Mucosa of rectum (tissue), 2 donors: ENCODE data around the gene ATP6V0C.

Source experiments
- H3K27ac ChIP-seq, 2 donors: one replicate each; pipeline ENCODE4 v1.7.0; 2013; ENCODE audit warnings: inconsistent platforms in 2 of 2, low read depth in 2 of 2, low read length in 2 of 2
- H3K27me3 ChIP-seq, 2 donors: one replicate each; pipeline ENCODE4 v1.7.0; 2013; ENCODE audit warnings: low read length in 2 of 2; ENCODE audit not compliant: control insufficient read depth in 2 of 2, insufficient read depth in 2 of 2
- H3K36me3 ChIP-seq, 2 donors: one replicate each; pipeline ENCODE4 v1.7.0; 2013; ENCODE audit warnings: low read length in 2 of 2; ENCODE audit not compliant: control insufficient read depth in 2 of 2, insufficient read depth in 2 of 2
- H3K4me1 ChIP-seq, 2 donors: one replicate each; pipeline ENCODE4 v1.7.0; 2013; ENCODE audit warnings: low read length in 2 of 2, mild to moderate bottlenecking in 1 of 2; ENCODE audit not compliant: control insufficient read depth in 2 of 2, insufficient read depth in 2 of 2
- H3K4me3 ChIP-seq, 2 donors: one replicate each; pipeline ENCODE4 v1.7.0; 2013; ENCODE audit warnings: low read length in 2 of 2
- H3K9ac ChIP-seq, 2 donors: one replicate each; pipeline ENCODE4 v1.7.0; 2013; ENCODE audit warnings: low read length in 2 of 2, low read depth in 1 of 2, mild to moderate bottlenecking in 1 of 2
- H3K9me3 ChIP-seq, 2 donors: one replicate each; pipeline ENCODE4 v1.7.0; 2013; ENCODE audit warnings: low read length in 2 of 2; ENCODE audit not compliant: control insufficient read depth in 2 of 2
- donor health status: healthy.
- donor health status: Normal muscosa, but diverticular disease.

ATP6V0C gene

DNA sequence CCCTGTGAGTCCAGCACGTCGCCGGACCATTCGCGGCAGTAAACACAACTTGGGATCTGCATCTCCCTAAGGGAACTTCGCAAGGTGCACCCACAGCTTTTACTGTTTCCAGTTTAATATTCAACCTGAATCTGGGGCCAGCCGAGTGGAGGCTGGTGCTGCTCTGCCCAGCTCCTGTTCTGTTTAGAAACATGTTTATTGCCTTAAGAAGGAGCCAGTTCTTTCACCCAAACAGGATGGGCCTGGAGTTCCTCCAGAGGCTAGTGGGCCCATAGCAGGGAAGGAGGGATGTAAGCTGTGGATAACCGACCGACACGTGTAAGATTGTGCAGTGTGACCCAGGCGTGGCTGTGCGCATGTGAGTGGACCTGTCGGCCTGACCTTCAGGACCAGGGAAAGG is 21.5 kb upstream of the ATP6V0C start:
- Histone ChIP-seq H3K27ac (no peak overlapping the region), H3K27me3 (no peaks in the 10 kb centered on the region), H3K9ac (peak overlapping the region; percentile 24 to 42), H3K36me3 (peaks cover 6 to 14% of the 10 kb centered on the region in 2 donors), H3K4me3 (no peak overlapping the region), H3K9me3 (no peaks in the 10 kb centered on the region), H3K4me1 (peaks cover 7 to 9% of the 10 kb centered on the region in 2 donors)

DNA sequence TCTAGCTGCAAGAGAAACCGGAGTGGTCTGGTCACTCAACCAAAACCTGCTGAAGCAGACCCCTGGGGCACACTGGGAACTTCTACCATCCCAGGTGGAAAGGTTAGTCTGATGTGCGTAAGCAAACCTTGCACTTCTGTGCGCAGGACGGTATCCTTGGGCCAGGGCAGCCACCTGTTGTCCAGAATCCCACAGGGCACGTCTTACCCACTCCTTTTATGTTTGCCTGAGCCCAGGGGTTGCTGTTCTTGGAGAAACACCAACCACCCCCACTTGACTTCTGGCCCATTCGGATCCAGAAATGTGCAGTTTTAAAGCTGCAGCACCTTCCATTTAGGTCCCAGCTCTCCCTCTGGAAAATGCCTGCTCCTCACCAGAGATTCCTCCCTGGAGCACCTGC is 20.1 kb upstream of the ATP6V0C start:
- H3K27ac ChIP-seq: no peak overlapping the region
- H3K36me3 ChIP-seq: peaks cover 6 to 14% of the 10 kb centered on the region in 2 donors
- H3K9me3 ChIP-seq: no peaks in the 10 kb centered on the region
- no peak overlapping the region for H3K4me3 ChIP-seq
- no peaks in the 10 kb centered on the region for H3K27me3 ChIP-seq
- peaks cover 3 to 11% of the 10 kb centered on the region in 2 donors for H3K4me1 ChIP-seq
- no peak overlapping the region for H3K9ac ChIP-seq

DNA sequence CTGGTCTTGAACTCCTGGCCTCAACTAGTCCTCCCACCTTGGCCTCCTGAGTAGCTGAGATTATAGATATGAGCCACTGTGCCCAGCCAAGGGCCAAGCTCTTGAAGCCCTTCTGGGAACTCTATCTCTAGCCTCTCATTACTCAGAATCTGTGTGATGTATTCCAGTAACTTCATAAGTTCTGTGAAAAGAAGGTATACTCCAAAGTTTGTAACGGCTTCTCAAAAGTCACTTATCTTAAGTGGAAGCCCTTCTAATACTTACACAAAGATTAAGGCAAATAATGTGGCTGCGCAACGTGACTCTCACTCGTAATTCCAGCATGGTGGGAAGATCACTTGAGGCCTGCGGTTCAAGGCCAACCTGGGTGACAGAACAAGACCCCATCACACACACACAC is 19.1 kb upstream of the ATP6V0C start:
- H3K36me3 ChIP-seq: peaks cover 6 to 14% of the 10 kb centered on the region in 2 donors
- H3K9ac ChIP-seq: no peak overlapping the region
- H3K27ac ChIP-seq: no peak overlapping the region
- no peak overlapping the region for H3K4me3 ChIP-seq
- no peaks in the 10 kb centered on the region for H3K9me3 ChIP-seq
- H3K27me3 ChIP-seq: no peaks in the 10 kb centered on the region
- peaks cover 3 to 11% of the 10 kb centered on the region in 2 donors for H3K4me1 ChIP-seq

DNA sequence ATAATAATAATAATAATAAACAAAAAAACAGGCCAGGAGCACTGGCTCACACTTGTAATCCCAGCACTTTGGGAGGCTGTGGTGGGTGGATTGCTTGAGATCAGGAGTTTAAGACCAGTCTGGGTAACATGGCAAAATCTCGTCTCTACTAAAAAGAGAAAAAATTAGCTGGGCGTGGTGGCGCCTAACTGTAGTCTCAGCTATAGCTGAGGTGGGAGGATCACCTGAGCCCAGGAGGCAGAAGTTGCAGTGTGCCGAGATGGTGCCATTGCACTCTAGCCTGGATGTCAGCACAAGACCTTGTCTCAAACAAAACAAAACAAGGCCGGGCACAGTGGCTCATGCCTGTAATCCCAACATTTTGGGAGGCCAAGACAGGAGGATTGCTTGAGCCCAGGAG is 18.7 kb upstream of the ATP6V0C start:
- Histone ChIP-seq H3K4me1 (peaks cover 3 to 11% of the 10 kb centered on the region in 2 donors), H3K36me3 (peaks cover 6 to 14% of the 10 kb centered on the region in 2 donors), H3K9ac (no peak overlapping the region)

DNA sequence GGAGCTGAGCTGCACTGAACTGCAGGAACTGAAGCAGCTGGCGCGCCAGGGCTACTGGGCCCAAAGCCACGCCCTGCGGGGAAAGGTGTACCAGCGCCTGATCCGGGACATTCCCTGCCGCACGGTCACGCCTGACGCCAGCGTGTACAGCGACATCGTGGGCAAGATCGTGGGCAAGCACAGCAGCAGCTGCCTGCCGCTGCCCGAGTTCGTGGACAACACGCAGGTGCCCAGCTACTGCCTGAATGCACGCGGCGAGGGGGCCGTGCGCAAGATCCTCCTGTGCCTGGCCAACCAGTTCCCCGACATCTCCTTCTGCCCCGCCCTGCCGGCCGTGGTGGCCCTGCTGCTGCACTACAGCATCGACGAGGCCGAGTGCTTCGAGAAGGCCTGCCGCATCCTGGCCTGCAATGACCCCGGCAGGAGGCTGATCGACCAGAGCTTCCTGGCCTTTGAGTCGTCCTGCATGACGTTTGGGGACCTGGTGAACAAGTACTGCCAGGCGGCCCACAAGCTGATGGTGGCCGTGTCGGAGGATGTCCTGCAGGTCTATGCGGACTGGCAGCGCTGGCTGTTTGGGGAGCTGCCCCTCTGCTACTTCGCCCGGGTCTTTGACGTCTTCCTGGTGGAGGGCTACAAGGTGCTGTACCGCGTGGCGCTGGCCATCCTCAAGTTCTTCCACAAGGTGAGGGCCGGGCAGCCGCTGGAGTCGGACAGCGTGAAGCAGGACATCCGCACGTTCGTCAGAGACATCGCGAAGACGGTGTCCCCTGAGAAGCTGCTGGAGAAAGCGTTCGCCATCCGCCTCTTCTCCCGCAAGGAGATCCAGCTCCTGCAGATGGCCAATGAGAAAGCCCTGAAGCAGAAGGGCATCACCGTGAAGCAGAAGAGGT is 17.3 kb upstream of the ATP6V0C start:
- peaks cover 6 to 14% of the 10 kb centered on the region in 2 donors for H3K36me3 ChIP-seq
- H3K4me3 ChIP-seq: no peak overlapping the region
- no peaks in the 10 kb centered on the region for H3K27me3 ChIP-seq
- H3K9ac ChIP-seq: no peak overlapping the region
- H3K27ac ChIP-seq: no peak overlapping the region
- H3K9me3 ChIP-seq: no peaks in the 10 kb centered on the region
- H3K4me1 ChIP-seq: peaks cover 4 to 11% of the 10 kb centered on the region in 2 donors

More for the DNA sequence above, 18.7 kb upstream of the ATP6V0C start:
- Histone ChIP-seq H3K4me3 (no peak overlapping the region), H3K27ac (no peak overlapping the region), H3K9me3 (no peaks in the 10 kb centered on the region), H3K27me3 (no peaks in the 10 kb centered on the region)

DNA sequence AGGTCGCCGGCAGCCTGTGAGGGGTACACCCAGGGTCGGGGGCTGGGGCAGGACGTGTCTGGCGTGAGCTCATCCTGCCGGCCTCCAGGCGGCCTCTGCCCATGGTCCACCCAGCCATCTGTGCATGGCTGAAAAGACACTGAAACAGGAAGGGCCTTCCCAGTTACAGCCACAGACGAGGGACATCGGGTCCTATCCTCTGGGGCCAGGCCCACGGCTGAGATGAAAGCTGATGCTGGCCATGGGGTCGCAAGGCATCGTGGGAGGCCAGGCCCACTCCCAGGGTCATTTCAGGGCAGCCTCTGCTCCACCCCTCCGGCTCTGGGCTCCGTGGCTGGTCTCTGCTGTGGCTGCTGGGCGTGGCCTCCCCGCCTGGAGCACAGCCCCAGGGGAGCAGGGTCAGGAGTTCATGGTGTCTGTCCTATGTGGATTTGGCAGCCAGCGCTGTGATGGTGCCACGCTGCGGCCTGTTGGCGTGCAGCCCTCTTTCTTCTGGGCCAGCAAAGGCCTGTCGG is 16.6 kb upstream of the ATP6V0C start:
- Histone ChIP-seq H3K9me3 (no peaks in the 10 kb centered on the region), H3K4me1 (peaks cover 8 to 11% of the 10 kb centered on the region in 2 donors), H3K36me3 (peaks cover 6 to 14% of the 10 kb centered on the region in 2 donors), H3K27ac (no peak overlapping the region), H3K4me3 (no peak overlapping the region), H3K27me3 (no peaks in the 10 kb centered on the region), H3K9ac (no peak overlapping the region)

DNA sequence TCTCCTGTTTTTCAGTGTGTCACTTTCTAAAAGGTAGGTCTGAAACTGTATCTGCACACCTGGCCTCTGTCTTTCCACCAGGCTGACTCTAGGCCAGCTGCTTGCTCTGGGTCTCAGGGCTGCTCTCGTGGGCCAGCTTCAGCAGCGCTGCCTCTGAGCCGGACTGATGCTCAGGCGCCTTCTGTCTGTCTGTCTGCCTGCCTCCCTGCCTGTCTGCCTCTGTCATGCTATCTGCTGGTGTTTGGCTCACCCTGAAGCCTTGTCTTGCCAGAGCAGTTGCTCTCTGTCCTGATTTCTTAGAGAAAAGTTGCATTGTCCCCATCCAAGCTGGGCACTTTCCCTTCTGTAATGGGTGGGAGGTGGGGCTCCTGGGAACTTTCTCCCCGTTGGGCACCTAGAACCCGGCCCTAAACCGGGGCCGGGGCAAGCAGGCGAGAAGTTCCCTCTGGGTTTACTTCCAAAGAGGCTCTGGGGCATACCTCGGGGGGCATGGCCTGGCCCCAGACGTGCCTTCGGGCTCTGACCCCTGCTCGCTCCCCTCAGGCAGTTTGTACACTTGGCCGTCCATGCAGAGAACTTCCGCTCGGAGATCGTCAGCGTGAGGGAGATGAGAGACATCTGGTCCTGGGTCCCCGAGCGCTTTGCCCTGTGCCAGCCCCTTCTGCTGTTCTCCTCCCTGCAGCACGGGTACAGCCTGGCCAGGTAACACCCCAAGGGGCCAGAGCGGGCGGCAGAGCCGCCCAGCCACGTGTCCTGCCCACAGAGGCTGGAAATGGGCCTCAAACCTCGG is 15.9 kb upstream of the ATP6V0C start:
- Histone ChIP-seq H3K27me3 (no peaks in the 10 kb centered on the region), H3K4me3 (no peak overlapping the region), H3K9ac (no peak overlapping the region), H3K27ac (no peak overlapping the region), H3K36me3 (peaks cover 6 to 14% of the 10 kb centered on the region in 2 donors), H3K9me3 (no peaks in the 10 kb centered on the region), H3K4me1 (peaks cover 4 to 8% of the 10 kb centered on the region in 2 donors)

DNA sequence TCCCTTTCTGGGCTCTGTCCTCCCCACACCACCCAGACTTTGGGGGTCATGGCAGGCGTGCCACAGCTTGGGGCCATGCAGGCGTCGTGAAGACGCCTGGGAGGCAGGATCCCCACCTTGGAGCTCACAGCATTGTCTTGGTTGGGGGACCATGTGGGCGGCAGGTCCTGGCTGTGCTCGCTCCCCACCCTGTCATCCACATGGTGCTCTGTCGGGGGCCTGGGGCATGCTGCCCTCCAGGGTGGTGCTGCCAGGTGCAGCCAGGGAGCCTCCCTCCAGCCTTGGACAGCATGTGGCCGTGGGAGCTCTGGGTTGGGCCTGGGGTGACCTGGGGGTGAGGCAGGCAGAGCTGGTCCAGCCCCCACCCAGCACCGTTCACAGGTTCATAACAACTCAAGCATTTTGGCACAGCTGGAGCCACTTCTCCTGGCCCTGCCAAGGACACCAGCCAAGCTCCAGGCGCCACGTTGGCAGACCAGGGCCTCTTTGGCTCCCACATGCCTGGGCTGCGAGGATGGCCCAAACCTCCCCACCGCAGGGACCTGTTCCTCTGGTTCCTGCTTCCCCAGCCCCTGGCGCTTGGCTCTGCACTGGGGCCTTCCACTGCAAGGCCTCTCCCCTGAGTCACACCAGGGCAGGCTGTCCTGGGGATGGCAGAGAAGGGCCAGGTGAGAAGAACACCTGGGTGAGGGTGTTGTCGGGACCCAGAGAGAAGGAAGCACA is 15.1 kb upstream of the ATP6V0C start:
- Histone ChIP-seq H3K9me3 (no peaks in the 10 kb centered on the region), H3K9ac (no peak overlapping the region), H3K4me1 (peaks cover 4 to 8% of the 10 kb centered on the region in 2 donors), H3K27ac (no peak overlapping the region), H3K36me3 (peaks cover 6 to 12% of the 10 kb centered on the region in 2 donors), H3K27me3 (no peaks in the 10 kb centered on the region), H3K4me3 (no peak overlapping the region)

DNA sequence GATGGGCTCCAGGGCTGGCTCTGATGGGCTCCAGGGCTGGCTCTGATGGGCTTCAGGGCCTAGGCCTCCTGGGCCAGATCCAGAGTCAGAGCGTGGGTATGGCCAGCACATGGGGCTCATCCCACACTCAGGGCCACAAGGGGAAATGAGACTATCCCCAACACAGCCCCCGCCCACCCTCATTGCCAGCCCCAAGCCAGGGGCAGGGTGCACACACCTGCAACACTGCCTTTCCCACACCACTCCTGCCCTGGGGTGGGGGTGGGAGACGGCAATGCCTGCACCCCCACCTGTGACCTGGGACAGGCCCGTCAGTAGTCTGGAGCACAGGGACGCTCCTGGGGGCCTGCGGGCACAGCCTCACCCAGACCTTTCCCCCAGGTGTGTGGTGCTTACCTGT is 14.3 kb upstream of the ATP6V0C start:
- no peaks in the 10 kb centered on the region for H3K9me3 ChIP-seq
- H3K4me1 ChIP-seq: peaks cover 4 to 8% of the 10 kb centered on the region in 2 donors
- H3K36me3 ChIP-seq: peaks cover 6 to 12% of the 10 kb centered on the region in 2 donors
- H3K4me3 ChIP-seq: no peak overlapping the region
- H3K9ac ChIP-seq: no peak overlapping the region
- H3K27me3 ChIP-seq: no peaks in the 10 kb centered on the region
- H3K27ac ChIP-seq: no peak overlapping the region
